GM21360 (cell line): ENCODE results near the gene RGPD3.

Source experiments
- ATAC-seq: cut with Tn5 transposase; IDR thresholded peaks from one replicate; pipeline ENCODE4 v1.9.1; 2021; ENCODE audit warnings: mild to moderate bottlenecking, moderate library complexity; ENCODE audit not compliant: unreplicated experiment

The RGPD3 gene

DNA sequence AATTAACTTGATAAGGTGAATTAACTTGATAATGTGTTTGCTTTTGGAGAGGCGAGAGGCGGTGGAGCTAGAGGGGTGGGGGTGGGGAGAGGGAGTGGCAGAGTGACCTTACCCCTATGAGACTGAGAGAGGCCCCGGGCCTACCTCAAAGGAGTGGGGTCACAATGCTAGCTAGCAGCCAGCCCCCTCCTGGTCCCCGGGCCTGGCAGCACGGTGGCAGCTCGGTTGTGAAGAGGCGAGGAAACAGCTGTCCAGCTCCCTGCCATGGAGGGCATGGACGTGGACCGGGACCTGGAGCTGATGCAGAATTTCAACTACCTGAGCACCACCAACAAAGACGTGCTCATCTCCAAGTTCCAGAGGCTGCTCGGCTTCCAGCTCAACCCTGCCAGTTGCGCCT, 123.9 kb downstream of the RGPD3 start:
- no peak for ATAC-seq

GRCh38 chr2:106343274-106343673, 124.9 kb downstream of the RGPD3 start:
- ATAC-seq, result no peak

DNA sequence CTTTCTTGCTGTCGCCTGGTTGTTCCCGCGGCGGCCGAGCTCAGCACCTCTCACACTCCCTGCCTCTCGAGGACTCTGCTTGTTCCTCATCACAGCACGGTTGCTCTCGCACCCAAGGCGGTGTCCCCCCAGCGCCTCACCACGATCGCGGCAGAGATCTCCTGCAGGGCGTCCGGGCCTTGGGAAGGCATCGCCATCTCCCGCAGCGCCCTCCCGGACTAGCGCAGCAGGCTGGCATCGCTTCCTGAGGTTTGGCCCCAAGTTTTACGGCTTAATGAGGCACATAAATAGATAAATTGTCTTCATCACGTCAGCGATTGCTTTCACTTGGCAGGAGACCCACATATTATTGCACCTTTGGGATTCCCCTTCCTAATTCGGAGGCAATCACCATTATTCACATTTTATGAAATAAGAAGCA, 125.4 kb downstream of the RGPD3 start:
- ATAC-seq, result no peak

DNA sequence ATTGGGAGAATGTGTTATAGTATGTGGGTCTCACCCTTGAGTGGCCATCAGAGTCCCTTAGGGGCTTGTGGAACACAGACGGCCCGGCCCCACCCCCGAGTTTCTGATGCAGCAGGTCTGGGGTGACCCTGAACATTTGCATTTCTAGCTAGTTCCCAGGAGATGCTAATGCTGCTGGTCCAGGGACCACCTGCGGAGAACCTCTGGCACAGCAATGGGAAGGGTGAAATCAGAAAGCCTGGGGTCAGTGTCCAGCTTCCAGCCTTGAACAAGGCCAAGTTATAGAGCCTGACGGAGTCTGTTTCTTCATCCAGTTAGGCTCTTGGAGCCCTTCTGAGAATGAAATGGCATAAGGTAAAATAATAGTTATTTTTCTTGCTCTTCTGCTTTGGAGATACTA, 126.5 kb downstream of the RGPD3 start:
- no peak for ATAC-seq
